Stomach (tissue), 4 donors: Measurements from ENCODE around the gene CDH15.
"Not testable (repeated sequence)": the region's sequence is repeated elsewhere in the genome, so short reads cannot be mapped to it uniquely, and the experiment has no call there.

Source experiments
- EP300 ChIP-seq: sonication (generic); formaldehyde crosslinking; IDR thresholded peaks from one replicate; pipeline ENCODE4 v1.6.1; 2017; ENCODE audit warnings: antibody characterized with exemption
- TF ChIP-seq, protein P1 (sequence below), 7 experiments: fragments of 450-650 bp in 4 of 7; fragments of 200-600 bp in 3 of 7; sonication (generic) in 3 of 7; IDR thresholded peaks; one replicate each; pipeline ENCODE4 v1.5.1; 2016 to 2019; ENCODE audit warnings: antibody characterized with exemption in 7 of 7, control low read depth in 2 of 7, mild to moderate bottlenecking in 1 of 7

DNA sequence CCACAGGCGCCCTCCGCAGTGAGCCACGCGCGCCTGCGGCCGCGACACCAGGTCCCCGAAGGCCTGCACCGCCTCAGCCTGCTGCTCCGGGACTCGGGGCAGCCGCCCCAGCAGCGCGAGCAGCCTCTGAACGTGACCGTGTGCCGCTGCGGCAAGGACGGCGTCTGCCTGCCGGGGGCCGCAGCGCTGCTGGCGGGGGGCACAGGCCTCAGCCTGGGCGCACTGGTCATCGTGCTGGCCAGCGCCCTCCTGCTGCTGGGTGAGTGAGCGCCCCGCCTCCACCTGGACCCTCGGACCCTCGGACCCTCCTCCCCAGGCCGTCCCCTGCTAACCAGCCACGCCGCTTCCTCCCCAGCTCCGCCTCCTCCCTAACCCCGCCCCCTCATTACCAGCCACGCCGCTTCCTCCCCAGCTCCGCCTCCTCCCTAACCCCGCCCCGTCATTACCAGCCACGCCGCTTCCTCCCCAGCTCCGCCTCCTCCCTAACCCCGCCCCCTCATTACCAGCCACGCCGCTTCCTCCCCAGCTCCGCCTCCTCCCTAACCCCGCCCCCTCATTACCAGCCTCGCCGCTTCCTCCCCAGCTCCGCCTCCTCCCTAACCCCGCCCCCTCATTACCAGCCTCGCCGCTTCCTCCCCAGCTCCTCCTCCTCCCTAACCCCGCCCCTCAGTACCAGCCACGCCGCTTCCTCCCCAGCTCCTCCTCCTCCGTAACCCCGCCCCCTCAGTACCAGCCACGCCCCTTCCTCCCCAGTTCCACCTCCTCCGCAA, 20.8 kb downstream of the CDH15 start:
- TF ChIP-seq, protein P1, sequence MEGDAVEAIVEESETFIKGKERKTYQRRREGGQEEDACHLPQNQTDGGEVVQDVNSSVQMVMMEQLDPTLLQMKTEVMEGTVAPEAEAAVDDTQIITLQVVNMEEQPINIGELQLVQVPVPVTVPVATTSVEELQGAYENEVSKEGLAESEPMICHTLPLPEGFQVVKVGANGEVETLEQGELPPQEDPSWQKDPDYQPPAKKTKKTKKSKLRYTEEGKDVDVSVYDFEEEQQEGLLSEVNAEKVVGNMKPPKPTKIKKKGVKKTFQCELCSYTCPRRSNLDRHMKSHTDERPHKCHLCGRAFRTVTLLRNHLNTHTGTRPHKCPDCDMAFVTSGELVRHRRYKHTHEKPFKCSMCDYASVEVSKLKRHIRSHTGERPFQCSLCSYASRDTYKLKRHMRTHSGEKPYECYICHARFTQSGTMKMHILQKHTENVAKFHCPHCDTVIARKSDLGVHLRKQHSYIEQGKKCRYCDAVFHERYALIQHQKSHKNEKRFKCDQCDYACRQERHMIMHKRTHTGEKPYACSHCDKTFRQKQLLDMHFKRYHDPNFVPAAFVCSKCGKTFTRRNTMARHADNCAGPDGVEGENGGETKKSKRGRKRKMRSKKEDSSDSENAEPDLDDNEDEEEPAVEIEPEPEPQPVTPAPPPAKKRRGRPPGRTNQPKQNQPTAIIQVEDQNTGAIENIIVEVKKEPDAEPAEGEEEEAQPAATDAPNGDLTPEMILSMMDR (IDR thresholded peaks at IDR 0.05), result not testable (repeated sequence)
- TF ChIP-seq EP300, result not testable (repeated sequence)
